CD4-positive, CD25-positive, alpha-beta regulatory T cell (primary cell): Measurements from ENCODE around the gene SLC37A3. TPM values are rescaled to one million over a fixed set of nuclear protein-coding genes. Genes with fewer than 3 reads are reported as not detected.

Source experiments
- ATAC-seq, 2 donors: fragments of 150-1000 bp; cut with Tn5 transposase; one replicate each; pipeline ENCODE4 v1.10.0; 2021; ENCODE audit warnings: low read depth in 2 of 2, moderate number of reproducible peaks in 2 of 2, moderate library complexity in 1 of 2
- DNase-seq, 3 donors: peaks; one replicate each; pipeline versions ENCODE4 v3.0.0 to v3.0.0-alpha.2; 2012 to 2022; ENCODE audit warnings: mixed read lengths in 1 of 3
- H3K27ac ChIP-seq: one replicate; pipeline ENCODE4 v1.7.0; 2013; ENCODE audit warnings: mild to moderate bottlenecking, low read length; ENCODE audit not compliant: insufficient read depth, poor library complexity, severe bottlenecking
- H3K27me3 ChIP-seq: one replicate; pipeline ENCODE4 v1.7.0; 2013; ENCODE audit warnings: low read length; ENCODE audit not compliant: control insufficient read depth, insufficient read depth
- H3K36me3 ChIP-seq: one replicate; pipeline ENCODE4 v1.7.0; 2013; ENCODE audit warnings: mild to moderate bottlenecking, low read length, moderate library complexity; ENCODE audit not compliant: control insufficient read depth, insufficient read depth
- H3K4me1 ChIP-seq: 2 replicates; pipeline ENCODE4 v1.7.0; 2013; ENCODE audit warnings: mild to moderate bottlenecking, low read length; ENCODE audit not compliant: insufficient read depth, control insufficient read depth, poor library complexity, severe bottlenecking
- H3K4me3 ChIP-seq: one replicate; pipeline ENCODE4 v1.7.0; 2013; ENCODE audit warnings: low read depth, mild to moderate bottlenecking, low read length, moderate library complexity
- H3K9me3 ChIP-seq, 2 experiments: 1 replicate in 1 of 2; 2 replicates in 1 of 2; pipeline ENCODE4 v1.7.0; 2013; ENCODE audit warnings: low read length in 2 of 2, mild to moderate bottlenecking in 1 of 2, moderate library complexity in 1 of 2; ENCODE audit not compliant: control insufficient read depth in 2 of 2
- H3K27ac Mint-ChIP-seq, 3 donors: one replicate each; pipeline ENCODE4 v1.8.0; 2020 to 2022; ENCODE audit warnings: mild to moderate bottlenecking in 3 of 3, mixed read lengths in 3 of 3, moderate library complexity in 2 of 3
- H3K27me3 Mint-ChIP-seq: one replicate; pipeline ENCODE4 v1.8.0; 2022; ENCODE audit warnings: mild to moderate bottlenecking, mixed read lengths
- H3K36me3 Mint-ChIP-seq: one replicate; pipeline ENCODE4 v1.8.0; 2020; ENCODE audit warnings: mixed read lengths
- H3K4me1 Mint-ChIP-seq, 4 donors: one replicate each; pipeline ENCODE4 v1.8.0; 2020 to 2022; ENCODE audit warnings: mixed read lengths in 4 of 4, mild to moderate bottlenecking in 1 of 4
- H3K4me3 Mint-ChIP-seq, 4 donors: one replicate each; pipeline ENCODE4 v1.8.0; 2020 to 2022; ENCODE audit warnings: mild to moderate bottlenecking in 4 of 4, mixed read lengths in 4 of 4, moderate library complexity in 3 of 4
- H3K9me3 Mint-ChIP-seq, 7 donors: one replicate each; pipeline ENCODE4 v1.8.0; 2020 to 2022; ENCODE audit warnings: mixed read lengths in 7 of 7, mild to moderate bottlenecking in 3 of 7, moderate library complexity in 2 of 7
- polyA plus RNA-seq, 4 donors: library from polyadenylated mRNA; unstranded; fragments of 300-500 nt; fragmentation: Illumina TruSeq; gene quantifications; one replicate each; pipeline ENCODE4 v1.2.3, GENCODE V29; 2021
- total RNA-seq: library from RNA; stranded (reverse); gene quantifications from one replicate; pipeline ENCODE4 v1.2.3, GENCODE V29; 2022

The SLC37A3 gene
- total RNA-seq (44.7 TPM), polyA plus RNA-seq (10 to 100 TPM; 13.0 to 17.6 (median 15.0) TPM)

- Mint-ChIP-seq H3K4me3 (peak within 1 kb of the TSS; percentile 86 to 94 (median 90)), H3K27ac (peak within 1 kb of the TSS; percentile 81 to 88 (median 88)), H3K27me3 (no peaks in the 10 kb centered on the region), H3K36me3 (no peaks in the 10 kb centered on the region), H3K9me3 (no peaks in the 10 kb centered on the region), H3K4me1 (peaks cover 12 to 30% (median 22%) of the 10 kb centered on the region in 4 donors)
- H3K27me3 ChIP-seq = no peaks in the 10 kb centered on the region
- H3K27ac ChIP-seq = peak within 1 kb of the TSS; percentile 68
- peak; percentile 81 to 86 (median 83) for DNase-seq
- H3K4me1 ChIP-seq = peaks cover 16% of the 10 kb centered on the region
- no peaks in the 10 kb centered on the region for H3K36me3 ChIP-seq
- ATAC-seq = peak; percentile 98 to 99
- H3K9me3 ChIP-seq = no peaks in the 10 kb centered on the region
- H3K4me3 ChIP-seq = peak within 1 kb of the TSS; percentile 94
These were observed at the start of gene SLC37A3 for GRCh38 chr7:140397784-140398750. Gene SLC37A3 (minus strand): TSS chr7:140398530. CDS start chr7:140382526, 16,004 bp downstream.

GRCh38 chr7:140447841-140448240, 49.5 kb upstream of the SLC37A3 start:
- peaks cover 17% of the 10 kb centered on the region for H3K36me3 Mint-ChIP-seq
- Histone ChIP-seq H3K9me3 (no peaks in the 10 kb centered on the region), H3K27me3 (no peaks in the 10 kb centered on the region), H3K4me3 (peak overlapping the region; percentile 15), H3K4me1 (peaks cover 17% of the 10 kb centered on the region), H3K27ac (no peak overlapping the region), H3K36me3 (peaks cover 3% of the 10 kb centered on the region)
- DNase-seq (peak in 1 of 3 donors; percentile 66), ATAC-seq (peak in 1 of 2 donors; percentile 24)
- H3K9me3 Mint-ChIP-seq = no peaks in the 10 kb centered on the region
- peaks cover 6 to 57% (median 18%) of the 10 kb centered on the region in 4 donors for H3K4me1 Mint-ChIP-seq
- no peaks in the 10 kb centered on the region for H3K27me3 Mint-ChIP-seq
- H3K27ac Mint-ChIP-seq = peak overlapping the region in 2 of 3 donors; percentile 84 to 88
- H3K4me3 Mint-ChIP-seq = peak overlapping the region in 2 of 4 donors; percentile 10 to 58

DNA sequence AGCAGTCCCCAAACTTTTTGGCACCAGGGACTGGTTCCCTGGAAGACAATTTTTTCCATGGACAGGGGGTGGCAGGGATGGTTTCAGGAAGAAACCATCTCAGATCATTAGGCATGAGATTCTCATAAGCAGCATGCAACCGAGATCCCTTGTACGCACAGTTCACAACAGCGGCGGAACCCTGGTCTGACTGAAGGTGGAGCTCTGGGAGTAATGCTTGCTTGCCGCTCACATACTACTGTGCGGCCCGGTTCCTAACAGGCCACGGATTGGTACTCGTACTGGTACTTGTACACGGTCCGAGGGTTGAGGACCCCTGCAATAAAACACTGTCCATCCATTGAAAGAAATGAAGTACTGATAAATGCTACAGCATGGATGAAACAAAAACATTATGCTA, 48.1 kb upstream of the SLC37A3 start:
- Mint-ChIP-seq H3K27ac (peak overlapping the region in 2 of 3 donors; percentile 42 to 88), H3K36me3 (peaks cover 7% of the 10 kb centered on the region), H3K9me3 (no peaks in the 10 kb centered on the region), H3K4me3 (no peak overlapping the region), H3K27me3 (no peaks in the 10 kb centered on the region), H3K4me1 (peaks cover 6 to 50% (median 14%) of the 10 kb centered on the region in 4 donors)
- Histone ChIP-seq H3K4me3 (no peak overlapping the region), H3K27ac (no peak overlapping the region), H3K27me3 (no peaks in the 10 kb centered on the region), H3K4me1 (peaks cover 17% of the 10 kb centered on the region), H3K36me3 (no peaks in the 10 kb centered on the region), H3K9me3 (no peaks in the 10 kb centered on the region)
- ATAC-seq (no peak), DNase-seq (no peak)

- H3K27me3 Mint-ChIP-seq = no peaks in the 10 kb centered on the region
- H3K9me3 Mint-ChIP-seq = no peaks in the 10 kb centered on the region
- H3K27ac Mint-ChIP-seq = no peak overlapping the region
- DNase-seq = no peak
- no peaks in the 10 kb centered on the region for H3K36me3 ChIP-seq
- no peaks in the 10 kb centered on the region for H3K27me3 ChIP-seq
- no peaks in the 10 kb centered on the region for H3K9me3 ChIP-seq
- H3K4me3 Mint-ChIP-seq = no peak overlapping the region
- H3K4me1 ChIP-seq = no peaks in the 10 kb centered on the region
- peaks cover 0 to 8% (median 0%) of the 10 kb centered on the region in 4 donors for H3K4me1 Mint-ChIP-seq
- H3K36me3 Mint-ChIP-seq = no peaks in the 10 kb centered on the region
- H3K4me3 ChIP-seq = no peak overlapping the region
- no peak overlapping the region for H3K27ac ChIP-seq
- no peak for ATAC-seq
These were observed 43.2 kb upstream of the SLC37A3 start for GRCh38 chr7:140441519-140441918.

DNA sequence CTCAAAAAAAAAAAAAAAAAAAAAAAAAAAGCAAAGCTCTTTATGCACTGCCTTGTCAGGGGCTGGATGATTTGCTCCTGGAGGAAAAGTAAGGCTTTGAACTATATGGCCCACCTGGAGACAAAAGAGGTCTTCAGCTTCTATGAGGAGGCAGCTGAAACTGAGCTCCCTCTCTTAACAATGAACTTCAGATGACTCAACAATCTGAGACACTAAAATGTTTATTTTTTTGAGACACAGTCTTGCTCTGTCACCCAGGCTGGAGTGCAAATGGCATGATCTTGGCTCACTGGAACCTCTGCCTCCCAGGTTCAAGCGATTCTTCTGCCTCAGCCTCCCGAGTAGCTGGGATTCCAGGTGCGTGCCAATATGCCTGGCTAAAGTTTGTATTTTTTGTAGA, 42.3 kb upstream of the SLC37A3 start:
- Histone ChIP-seq H3K4me1 (no peaks in the 10 kb centered on the region), H3K9me3 (no peaks in the 10 kb centered on the region), H3K27ac (no peak overlapping the region), H3K36me3 (no peaks in the 10 kb centered on the region), H3K27me3 (no peaks in the 10 kb centered on the region), H3K4me3 (no peak overlapping the region)
- no peak for DNase-seq
- H3K9me3 Mint-ChIP-seq = no peaks in the 10 kb centered on the region
- H3K27ac Mint-ChIP-seq = no peak overlapping the region
- peaks cover 0 to 4% (median 0%) of the 10 kb centered on the region in 4 donors for H3K4me1 Mint-ChIP-seq
- ATAC-seq = no peak
- H3K4me3 Mint-ChIP-seq = no peak overlapping the region
- H3K36me3 Mint-ChIP-seq = no peaks in the 10 kb centered on the region
- H3K27me3 Mint-ChIP-seq = no peaks in the 10 kb centered on the region

GRCh38 chr7:140439359-140439758, 41.0 kb upstream of the SLC37A3 start:
- Mint-ChIP-seq H3K36me3 (no peaks in the 10 kb centered on the region), H3K4me1 (peaks cover 0 to 4% (median 0%) of the 10 kb centered on the region in 4 donors), H3K27me3 (no peaks in the 10 kb centered on the region), H3K27ac (no peak overlapping the region), H3K4me3 (no peak overlapping the region), H3K9me3 (no peaks in the 10 kb centered on the region)
- ATAC-seq (no peak), DNase-seq (no peak)
- Histone ChIP-seq H3K27me3 (no peaks in the 10 kb centered on the region), H3K27ac (no peak overlapping the region), H3K4me1 (no peaks in the 10 kb centered on the region), H3K4me3 (no peak overlapping the region), H3K9me3 (no peaks in the 10 kb centered on the region), H3K36me3 (no peaks in the 10 kb centered on the region)

DNA sequence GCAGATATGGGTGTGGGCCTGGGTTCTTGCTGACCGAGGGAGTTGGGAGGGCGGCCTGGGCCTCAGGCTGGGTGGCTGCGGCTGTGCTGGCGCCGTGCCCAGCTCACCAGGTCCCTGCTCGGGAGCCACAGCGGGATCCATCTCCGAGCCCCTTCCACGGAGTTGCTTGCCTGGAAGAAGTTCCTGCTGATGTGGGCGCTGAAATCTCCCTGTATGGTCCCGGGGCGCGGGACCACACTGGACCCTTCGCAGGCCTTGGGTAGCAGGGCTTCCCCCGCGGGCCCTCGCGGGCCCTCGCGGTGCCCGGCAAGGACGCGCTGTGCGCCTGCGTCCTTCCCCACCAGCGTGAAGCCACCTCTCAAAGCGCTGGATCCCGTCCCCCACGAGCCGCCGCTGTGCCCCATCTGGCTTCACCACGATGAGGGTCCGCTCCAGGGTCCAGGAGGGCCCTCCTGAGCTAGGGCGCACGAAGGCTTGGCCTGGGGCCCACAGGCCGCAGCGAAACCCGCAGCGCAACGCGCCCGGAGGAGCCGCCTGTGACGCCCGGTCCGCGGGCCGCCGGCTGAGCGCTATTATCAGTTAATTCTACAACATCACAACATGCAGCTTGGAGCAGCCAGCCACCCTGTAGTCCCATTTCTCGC, 37.0 kb upstream of the SLC37A3 start:
- no peak overlapping the region for H3K27ac ChIP-seq
- H3K36me3 ChIP-seq = no peaks in the 10 kb centered on the region
- no peak for DNase-seq
- H3K9me3 ChIP-seq = no peaks in the 10 kb centered on the region
- no peak overlapping the region for H3K4me3 ChIP-seq
- Mint-ChIP-seq H3K27ac (no peak overlapping the region), H3K4me3 (no peak overlapping the region), H3K36me3 (no peaks in the 10 kb centered on the region), H3K27me3 (no peaks in the 10 kb centered on the region), H3K4me1 (no peaks in the 10 kb centered on the region), H3K9me3 (no peaks in the 10 kb centered on the region)
- no peaks in the 10 kb centered on the region for H3K27me3 ChIP-seq
- no peak for ATAC-seq
- no peaks in the 10 kb centered on the region for H3K4me1 ChIP-seq
